G401 (cell line): Measurements from ENCODE around the gene PSME3IP1. TPM values are rescaled to one million over a fixed set of nuclear protein-coding genes. Genes with fewer than 3 reads are reported as not detected.
"Not testable (repeated sequence)": the region's sequence is repeated elsewhere in the genome, so short reads cannot be mapped to it uniquely, and the experiment has no call there.

Experiments
- DNase-seq: peaks from one replicate; pipeline ENCODE4 v3.0.0-alpha.2; 2015; ENCODE audit warnings: low spot score
- in situ Hi-C: cut with HindIII; loops from 2 replicates; pipeline ENCODE4 v1.10.0; 2016; ENCODE audit warnings: low sequenced_read_pairs, mixed read lengths
- total RNA-seq: library from RNA; depleted of rRNA; stranded (reverse); fragments of >200 nt; shearing (Covaris generic); gene quantifications from 2 replicates; pipeline ENCODE4 v1.2.3, GENCODE V29; 2014

PSME3IP1 gene
- total RNA-seq, 1 experiment from 2014 or later, result 46.6 TPM

DNA sequence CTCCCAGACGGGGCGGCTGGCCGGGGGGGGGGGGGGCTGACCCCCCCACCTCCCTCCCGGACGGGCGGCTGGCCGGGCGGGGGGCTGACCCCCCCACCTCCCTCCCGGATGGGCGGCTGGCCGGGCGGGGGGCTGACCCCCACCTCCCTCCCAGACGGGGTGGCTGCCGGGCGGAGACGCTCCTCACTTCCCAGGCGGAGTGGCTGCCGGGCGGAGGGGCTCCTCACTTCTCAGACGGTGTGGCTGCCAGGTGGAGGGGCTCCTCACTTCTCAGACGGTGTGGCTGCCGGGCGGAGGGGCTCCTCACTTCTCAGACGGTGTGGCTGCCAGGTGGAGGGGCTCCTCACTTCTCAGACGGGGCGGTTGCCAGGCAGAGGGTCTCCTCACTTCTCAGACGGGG, 15.1 kb upstream of the PSME3IP1 start:
- in situ Hi-C loops, DNase-seq: not testable (repeated sequence)

DNA sequence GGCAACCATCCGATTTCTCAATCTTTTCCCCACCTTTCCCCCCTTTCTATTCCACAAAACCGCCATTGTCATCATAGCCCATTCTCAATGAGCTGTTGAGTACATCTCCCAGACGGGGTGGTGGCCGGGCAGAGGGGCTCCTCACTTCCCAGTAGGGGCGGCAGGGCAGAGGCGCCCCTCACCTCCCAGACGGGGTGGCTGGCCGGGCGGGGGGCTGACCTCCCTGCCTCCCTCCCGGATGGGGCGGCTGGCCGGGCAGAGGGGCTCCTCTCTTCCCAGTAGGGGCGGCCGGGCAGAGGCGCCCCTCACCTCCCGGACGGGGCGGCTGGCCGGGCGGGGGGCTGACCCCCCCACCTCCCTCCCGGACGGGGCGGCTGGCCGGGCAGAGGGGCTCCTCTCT, 14.5 kb upstream of the PSME3IP1 start:
- in situ Hi-C loops, DNase-seq: not testable (repeated sequence)

DNA sequence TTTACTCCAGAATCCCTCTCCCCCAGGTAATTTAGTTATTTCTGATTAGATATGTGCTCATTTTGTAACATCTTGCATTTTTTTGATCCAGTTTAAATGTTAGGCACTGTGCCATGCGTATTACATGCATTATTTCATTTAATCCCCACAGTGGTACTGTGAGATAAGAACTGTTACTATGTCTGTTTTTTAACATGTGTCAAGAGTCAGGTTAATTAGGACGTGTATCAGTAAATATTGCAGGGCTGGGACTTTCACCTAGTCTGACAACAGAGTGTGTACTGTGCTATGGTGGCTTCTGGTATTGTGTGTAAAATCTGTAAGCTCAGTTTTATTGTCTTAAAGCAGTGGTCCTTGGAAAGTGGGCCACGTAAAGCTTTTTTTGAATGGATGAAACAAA, 10.9 kb upstream of the PSME3IP1 start:
- in situ Hi-C loops, result no loop called here
- DNase-seq, result no peak

DNA sequence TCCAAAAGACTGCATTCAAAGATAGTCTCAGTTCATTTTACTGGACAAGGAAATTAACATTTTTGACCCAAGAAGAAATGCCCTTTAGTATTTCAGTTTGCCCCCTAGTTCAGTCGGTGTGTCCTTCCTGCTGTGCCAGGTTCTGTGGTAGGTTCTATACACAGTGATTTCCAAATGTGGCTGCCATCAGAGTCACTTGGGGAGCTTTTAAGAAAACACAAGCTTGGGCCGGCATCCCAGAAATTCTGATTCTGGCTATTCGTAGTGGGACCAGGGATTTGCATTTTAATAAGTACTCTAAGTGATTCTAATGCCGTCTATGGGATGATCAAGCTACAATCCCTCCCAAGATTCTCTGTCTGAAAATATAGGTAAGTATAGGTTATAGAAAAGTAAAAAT, 10.4 kb upstream of the PSME3IP1 start:
- in situ Hi-C loops, result no loop called here
- peak; percentile 19 for DNase-seq

DNA sequence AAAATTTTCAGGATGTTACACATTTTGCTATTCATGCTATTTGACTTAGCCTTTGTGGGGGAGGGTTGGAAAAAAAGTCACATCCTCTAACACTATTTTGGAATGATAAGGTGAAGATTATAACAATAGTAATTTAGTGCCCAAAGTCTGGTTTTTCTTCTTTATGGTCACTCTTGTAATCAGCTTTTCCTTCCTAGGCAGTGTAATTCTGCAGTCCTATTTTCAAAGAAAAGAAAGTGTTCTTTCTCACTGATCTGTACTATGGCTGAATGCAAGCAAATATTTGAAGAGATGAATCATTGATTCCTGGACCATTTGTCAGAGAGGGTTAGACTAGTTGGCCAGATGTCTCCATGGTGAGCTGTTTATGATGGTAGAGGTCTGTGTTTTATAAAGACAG, 8.7 kb upstream of the PSME3IP1 start:
- in situ Hi-C loops, result no loop called here
- no peak for DNase-seq

DNA sequence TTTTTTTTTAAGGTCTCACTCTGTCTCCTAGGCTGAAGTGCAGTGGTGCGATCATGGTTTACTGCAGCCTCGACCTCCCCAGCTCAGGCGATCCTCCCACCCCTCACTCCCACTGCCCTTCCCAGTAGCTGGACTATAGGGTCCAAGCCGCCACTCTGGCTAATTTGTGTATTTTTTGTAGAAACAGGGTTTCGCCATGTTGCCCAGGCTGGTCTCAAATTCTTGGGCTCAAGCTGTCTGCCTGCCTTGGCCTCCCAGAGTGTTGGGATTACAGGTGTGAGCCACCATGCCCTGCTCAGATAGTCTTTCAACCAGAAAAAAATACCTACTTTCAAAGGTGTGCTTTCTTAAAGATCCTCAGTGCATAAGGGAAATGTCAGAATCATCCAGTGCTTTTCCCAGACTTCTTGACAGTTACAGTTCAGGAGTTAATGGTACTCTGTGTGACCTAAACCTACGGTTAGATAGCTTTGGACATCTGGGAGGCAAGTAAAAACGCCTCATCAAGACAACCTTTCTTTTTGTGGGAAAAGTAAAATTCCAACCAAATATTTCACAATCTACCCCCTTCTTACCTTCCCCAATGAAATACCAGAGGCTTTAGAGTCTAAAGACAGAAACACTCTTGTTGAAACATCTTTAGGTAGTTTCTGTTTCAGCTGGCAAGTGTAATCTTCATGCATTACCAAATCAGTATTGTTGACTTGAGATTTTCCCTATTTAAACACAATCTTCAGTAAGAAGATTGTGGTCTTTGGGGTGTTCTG, 7.1 kb upstream of the PSME3IP1 start:
- in situ Hi-C loops, result no loop called here

DNA sequence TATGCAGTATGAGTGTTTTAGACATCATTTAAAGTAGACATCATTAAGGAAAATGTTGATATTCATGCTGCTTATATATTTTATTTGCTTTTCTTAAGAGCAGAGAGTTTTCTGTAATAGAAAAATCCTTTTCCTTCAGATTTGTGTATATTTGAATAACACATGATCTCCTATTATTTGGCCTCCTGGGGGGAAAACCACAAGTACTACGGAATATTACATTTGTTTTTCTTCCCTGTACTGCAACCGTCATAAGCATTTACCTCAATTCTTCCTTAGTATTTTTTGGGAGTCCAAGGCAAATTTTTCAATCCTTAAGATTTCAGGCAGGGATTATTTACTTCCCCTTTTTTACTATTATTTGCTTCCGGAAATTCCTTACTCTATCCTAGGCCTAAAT, 6.3 kb upstream of the PSME3IP1 start:
- in situ Hi-C loops, result no loop called here
- DNase-seq, result no peak

More for the DNA sequence above, 7.1 kb upstream of the PSME3IP1 start:
- DNase-seq, result no peak

DNA sequence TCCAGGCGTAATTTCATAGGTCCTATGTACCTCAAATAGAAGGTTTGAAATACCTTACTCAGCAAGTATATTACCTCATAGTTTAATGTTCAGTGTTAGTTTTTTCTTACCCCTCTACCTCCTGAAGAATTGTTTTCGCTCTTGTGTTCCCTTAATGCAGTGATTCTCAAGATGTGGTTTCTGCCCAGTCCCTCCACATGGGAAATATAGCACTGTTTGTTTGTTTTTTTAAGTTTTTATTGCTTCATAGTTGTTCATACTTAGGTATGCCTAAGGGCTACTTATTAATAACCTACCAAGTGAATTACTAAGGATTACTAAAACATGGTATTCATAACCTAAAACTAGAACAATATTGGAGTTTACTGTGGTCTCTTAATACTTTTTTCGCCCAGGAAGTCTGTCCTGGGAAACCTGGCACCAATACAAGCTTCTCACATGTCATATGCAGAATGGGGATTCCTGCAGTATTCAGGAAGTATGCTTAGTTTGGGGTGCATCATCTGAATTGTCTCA, 5.3 kb upstream of the PSME3IP1 start:
- DNase-seq, result no peak
- in situ Hi-C loops, result no loop called here

DNA sequence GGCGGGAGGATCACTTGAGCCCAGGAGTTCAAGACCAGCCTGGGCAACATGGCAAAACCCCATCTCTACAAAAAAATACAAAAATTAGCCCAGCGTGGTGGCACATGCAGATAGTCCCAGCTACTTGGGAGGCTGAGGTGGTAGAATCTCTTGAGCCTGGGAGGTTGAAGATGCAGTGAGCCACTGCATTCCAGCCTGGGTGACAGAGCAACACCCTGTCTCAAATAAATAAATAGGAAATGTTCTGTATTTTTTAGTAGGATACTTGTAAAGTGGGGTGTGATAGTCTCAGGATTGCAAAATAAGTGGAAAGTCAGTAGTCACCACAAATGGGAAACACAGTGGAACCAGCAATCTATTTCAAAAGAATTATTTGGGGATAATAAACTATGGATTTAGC, 4.3 kb upstream of the PSME3IP1 start:
- in situ Hi-C loops, result no loop called here
- no peak for DNase-seq

DNA sequence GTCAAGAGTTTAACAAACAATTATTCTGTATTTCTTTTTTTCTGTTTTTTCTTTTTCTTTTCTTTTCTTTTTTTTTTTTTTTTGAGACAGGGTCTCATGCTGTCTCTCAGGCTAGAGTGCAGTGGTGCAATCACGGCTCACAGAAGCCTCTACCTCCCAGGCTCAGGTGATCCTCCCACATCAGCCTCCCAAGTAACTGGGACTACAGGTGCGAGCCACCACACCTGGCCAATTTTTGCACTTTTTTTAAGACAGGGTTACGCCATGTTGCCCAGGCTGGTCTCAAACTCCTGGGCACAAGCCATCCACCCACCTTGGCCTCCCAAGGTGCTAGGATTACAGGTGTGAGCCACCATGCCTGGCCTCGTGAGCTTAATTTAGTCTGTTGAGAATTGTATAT, 3.7 kb upstream of the PSME3IP1 start:
- in situ Hi-C loops, DNase-seq: not testable (repeated sequence)

DNA sequence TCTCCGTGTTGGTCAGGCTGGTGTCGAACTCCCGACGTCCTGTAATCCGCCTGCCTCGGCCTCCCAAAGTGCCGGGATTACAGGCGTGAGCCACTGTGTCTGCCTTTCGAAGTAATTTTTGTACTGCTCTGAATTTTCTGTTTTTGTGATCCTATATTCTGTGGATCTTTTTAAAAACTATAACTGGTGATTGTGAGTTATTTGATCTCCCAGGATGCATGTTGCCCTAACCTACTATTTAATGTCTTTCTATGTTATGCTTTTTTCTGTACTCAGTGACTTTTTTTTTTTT, 2.8 kb upstream of the PSME3IP1 start:
- no peak for DNase-seq
- in situ Hi-C loops, result no loop called here

DNA sequence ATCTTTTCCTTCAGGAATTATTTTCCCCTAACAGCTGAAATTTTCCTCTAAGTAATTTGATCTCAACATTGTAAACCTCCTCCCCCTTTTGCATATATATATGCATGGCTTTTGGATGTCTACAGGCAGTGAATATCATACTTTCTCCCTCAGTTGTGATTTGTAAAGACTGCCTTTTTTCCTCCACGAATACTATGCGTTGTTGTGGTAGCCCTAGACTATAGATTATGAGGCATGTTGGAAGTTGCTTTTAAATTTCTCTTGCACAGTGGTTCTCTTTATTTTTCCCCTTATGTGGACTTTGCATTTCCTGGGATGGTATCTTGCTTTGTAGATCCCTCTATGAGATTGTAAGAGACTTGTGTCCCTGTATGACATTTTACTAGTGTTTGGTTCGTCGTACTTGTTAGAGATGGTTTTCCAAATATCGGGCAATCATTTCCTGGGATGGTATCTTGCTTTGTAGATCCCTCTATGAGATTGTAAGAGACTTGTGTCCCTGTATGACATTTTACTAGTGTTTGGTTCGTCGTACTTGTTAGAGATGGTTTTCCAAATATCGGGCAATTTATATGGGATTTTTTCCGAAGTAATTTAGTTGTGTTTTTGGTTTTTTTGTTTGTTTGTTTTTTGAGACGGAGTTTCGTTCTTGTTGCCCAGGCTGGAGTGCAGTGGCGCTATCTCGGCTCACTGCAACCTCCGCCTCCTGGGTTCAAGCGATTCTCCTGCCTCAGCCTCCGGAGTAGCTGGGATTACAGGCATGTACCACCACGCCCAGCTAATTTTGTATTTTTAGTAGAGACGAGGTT, 2.3 kb upstream of the PSME3IP1 start:
- in situ Hi-C loops, DNase-seq: not testable (repeated sequence)

DNA sequence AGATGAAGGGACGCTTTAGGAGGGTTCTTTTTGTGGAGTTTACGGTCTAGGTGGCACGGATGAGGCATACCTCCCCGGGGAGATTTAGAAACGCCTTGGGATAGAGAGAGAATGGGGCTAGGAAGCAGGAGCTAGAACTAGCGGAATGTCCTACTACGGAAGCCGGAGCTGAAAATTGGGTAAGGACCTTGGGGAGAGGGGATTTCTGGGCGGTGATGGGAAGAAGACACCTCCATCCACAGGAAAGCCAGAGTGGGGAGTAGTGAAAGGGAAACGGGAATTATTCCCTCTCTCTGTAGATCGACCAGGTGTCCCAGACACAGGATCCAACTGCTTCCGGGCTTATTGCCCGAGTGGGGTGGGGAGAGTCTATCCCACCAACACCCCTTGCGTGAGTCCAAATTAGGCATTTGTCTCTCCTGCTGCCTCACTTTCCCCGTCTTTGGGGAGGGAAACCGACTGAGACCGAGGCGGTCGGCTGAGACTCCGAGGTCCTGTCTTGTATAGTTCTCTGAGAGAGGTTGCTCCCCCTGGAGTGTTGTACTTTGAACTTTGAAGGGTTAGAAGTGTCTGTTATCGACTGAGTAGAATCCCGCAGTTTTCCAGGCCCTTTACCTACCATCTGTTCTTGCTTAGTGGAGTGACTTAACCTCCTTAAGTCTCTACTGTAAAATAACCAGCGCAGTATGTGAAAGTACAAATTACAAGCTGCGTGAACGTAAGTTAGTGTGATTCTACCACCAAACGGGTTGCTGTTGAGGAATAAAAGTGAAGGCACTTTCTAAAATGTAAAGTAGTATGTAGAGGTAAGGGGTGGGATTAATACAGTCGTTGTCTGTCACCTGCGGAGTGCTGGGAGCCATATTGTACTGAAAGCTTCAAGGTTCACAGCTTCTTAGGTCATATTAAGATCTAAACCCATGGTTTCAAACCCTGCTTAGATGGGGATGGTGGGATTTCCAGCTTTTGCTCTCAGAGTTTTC, 1.3 kb upstream of the PSME3IP1 start:
- peak; percentile 29 for DNase-seq
- in situ Hi-C loops, result no loop called here

DNA sequence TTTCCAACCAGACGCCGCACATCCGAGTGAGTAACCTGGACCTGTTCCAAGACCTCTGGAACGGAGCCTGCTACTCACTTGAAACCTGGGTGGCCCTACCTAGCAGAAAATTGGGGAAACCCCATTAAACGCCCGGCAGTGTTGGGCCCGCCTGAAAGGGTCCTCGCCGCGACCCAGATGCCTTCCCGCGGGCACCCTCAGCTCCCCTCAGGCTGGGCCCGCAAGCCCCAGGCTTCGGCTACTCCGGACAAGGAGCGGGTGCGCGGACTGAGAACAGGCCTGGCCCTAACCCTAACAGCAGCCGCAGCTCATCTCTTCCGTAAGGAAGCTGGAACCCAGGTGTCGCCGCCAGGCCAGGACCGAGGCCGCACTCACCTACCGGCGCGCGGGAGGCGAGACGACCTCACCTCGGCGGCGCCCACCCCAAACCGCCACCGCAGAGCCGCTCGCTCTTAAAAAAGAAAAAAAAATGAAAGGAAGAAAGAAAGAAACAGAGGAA, 344 bp downstream of the PSME3IP1 start:
- peak; percentile 52 for DNase-seq
- in situ Hi-C loops, result no loop called here

DNA sequence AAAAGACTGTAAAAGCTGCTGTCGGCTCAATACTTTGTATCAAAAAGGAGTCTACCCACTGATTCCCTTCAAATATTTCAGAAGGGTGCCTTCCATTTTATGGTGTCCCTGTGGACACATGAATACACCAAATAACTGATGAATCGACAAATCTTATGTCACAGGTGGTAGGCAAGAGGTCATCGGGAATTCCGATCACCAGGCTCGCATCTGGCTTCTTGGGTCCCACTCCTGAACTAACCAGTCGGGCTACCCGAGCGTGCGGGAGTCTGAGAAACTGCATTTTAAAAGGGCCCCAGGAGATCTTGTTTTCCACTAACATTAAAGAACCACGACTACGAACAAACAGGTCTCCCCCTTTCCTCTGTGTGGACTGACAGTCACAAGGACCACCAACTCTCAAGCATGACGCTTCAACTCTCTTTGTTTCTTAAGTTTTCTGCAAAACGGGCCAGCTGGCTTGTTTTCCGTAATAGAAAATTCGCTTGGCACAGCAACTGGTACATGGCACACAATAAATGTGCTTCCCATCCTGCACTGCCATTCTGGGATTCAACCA, 873 bp downstream of the PSME3IP1 start:
- in situ Hi-C loops, result no loop called here
- DNase-seq, result no peak

DNA sequence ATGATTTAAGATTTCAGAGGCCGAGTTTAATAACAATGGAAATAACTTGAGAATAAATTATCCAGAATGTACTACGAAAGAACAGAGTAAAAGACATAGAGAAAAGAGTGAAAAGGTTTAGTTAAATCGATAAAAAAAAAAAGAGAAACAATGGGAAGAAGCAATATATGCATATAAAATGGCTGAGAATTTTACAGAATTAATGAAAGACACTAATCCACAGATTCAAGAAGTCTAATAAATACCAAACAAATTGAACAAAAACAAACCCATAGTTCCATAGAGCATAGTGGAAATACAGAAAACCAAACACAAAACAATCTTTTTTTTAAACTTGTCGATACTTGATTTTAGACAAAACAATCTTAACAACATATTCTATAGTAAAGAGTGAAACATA, 1.7 kb downstream of the PSME3IP1 start:
- in situ Hi-C loops, result no loop called here
- DNase-seq, result no peak

DNA sequence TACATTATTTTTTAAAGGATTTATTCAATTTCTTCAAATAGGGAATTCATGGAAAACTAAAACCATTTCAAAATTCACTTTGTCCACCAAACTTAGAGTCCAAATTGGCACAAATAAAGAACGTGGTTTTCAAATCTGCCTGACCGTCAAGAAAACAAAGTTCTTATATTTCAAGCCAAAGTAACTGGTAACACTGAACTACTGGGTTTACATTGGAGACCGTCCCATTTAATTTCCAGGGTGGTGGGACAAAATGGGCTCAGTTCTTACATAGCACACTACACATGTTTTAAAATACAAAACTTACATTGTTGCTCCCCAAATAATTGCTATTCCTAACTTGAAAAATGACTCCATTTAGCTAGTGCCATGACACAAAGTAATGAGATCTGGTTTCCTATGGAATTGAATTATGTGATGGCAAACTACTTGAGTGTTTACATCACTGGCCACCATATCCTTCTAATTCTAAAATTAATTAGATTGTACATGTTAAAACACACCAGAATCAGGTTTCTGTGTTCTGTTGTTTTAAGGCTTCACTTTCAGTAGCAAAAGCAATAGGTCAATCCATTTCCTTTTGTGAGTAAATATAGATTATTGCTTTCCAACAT, 6.5 kb downstream of the PSME3IP1 start:
- no peak for DNase-seq
- in situ Hi-C loops, result no loop called here

DNA sequence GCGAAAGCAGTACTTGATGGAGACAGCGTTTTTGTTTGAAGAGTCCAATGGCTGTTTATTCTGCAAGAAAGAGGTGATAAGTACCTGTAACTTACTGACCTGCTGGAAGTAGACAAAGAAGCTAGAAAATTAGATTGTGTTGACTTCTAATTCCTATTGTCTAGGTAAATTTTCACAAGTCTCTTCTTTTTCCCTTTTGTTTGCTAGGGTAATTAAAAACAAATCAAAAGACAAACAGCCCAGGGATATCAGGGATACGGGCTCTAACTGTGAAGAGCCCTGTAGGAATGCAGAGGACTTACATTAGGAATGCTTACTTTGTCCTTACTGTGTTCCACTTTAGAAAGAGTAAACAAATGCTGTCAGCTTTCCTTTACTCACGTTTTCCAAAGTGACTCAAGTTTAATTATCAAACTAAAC, 7.0 kb downstream of the PSME3IP1 start:
- in situ Hi-C loops, result no loop called here
- DNase-seq, result no peak

DNA sequence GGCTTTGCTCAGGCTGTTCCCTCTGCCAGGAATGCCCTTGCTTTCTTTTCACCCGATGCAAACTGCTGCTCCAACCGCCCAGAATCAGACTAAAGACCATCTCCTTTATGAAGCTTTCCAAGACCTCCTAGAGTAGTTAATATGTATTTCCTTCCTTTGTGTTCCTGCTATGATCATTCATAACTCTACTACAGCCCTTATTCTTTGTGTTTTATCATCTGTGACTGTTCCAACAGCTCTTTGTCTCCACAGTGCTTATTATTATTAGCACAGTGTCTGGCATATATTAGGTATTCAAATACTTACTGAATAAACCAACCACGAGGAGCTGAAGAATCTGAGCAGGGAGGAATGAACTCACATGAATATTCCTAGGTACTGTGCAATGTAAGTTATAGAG, 7.6 kb downstream of the PSME3IP1 start:
- DNase-seq, result no peak
- in situ Hi-C loops, result no loop called here
